ENCODE data around the gene GRM7.

GRM7 gene

DNA sequence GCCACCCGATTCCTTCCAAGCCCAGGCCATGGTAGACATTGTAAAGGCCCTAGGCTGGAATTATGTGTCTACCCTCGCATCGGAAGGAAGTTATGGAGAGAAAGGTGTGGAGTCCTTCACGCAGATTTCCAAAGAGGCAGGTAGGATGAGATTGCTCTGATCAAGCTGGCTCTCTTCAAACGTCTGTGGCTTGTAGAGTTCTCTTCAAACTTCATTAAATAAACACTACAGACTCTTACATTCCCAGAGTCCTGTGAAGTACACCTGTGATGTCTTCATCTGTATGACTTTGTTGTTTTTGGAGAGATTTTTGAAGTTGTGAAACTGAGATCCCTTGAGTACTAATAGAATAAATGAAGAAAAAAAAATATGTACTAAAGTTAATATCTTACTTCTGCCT lies 285.6 kb downstream of the GRM7 start:
- Histone ChIP-seq H3K9ac (ENCODE audit: low read length) (no peak overlapping the region), H3K4me1 (ENCODE audit: low read length) (no peaks in the 10 kb centered on the region), H3F3A (ENCODE audit: insufficient read depth, low read length) (no peaks in the 10 kb centered on the region), H3K27me3 (replicated peaks; ENCODE audit: insufficient read depth, low read length) (no peaks in the 10 kb centered on the region), H3K4me3 (ENCODE audit: low read length) (no peak overlapping the region), H3K9me3 (replicated peaks; ENCODE audit: insufficient read depth, low read length) (no peaks in the 10 kb centered on the region), H4K20me1 (ENCODE audit: insufficient read depth, low read length) (no peaks in the 10 kb centered on the region), H3K27ac (ENCODE audit: low read length) (no peak overlapping the region), H3K79me2 (ENCODE audit: low read length) (no peaks in the 10 kb centered on the region), H3K9me2 (replicated peaks; ENCODE audit: insufficient read depth, low read length) (no peaks in the 10 kb centered on the region), H3K36me3 (replicated peaks; ENCODE audit: insufficient read depth, low read length) (no peaks in the 10 kb centered on the region), H3K4me2 (ENCODE audit: low read depth, low read length) (no peak overlapping the region), H2AFZ (ENCODE audit: low read length) (no peak overlapping the region)
- TF ChIP-seq EZH2phosphoT487 (IDR thresholded peaks at IDR 0.05; ENCODE audit: low read length), result no peak
- TF ChIP-seq CTCF (IDR thresholded peaks at IDR 0.05; ENCODE audit: low read length), result no peak
- TF ChIP-seq EZH2 (optimal IDR thresholded peaks at IDR 0.05; ENCODE audit: low read depth, low read length), result no peak
- DNase-seq, result no peak

- Histone ChIP-seq H3K9me2 (replicated peaks; ENCODE audit: insufficient read depth, low read length) (no peaks in the 10 kb centered on the region), H3K9ac (ENCODE audit: low read length) (no peak overlapping the region), H3F3A (ENCODE audit: insufficient read depth, low read length) (no peaks in the 10 kb centered on the region), H3K4me2 (ENCODE audit: low read depth, low read length) (no peak overlapping the region), H3K9me3 (replicated peaks; ENCODE audit: insufficient read depth, low read length) (no peaks in the 10 kb centered on the region), H3K27ac (ENCODE audit: low read length) (no peak overlapping the region), H3K4me3 (ENCODE audit: low read length) (no peak overlapping the region), H4K20me1 (ENCODE audit: insufficient read depth, low read length) (no peaks in the 10 kb centered on the region), H2AFZ (ENCODE audit: low read length) (no peak overlapping the region), H3K4me1 (ENCODE audit: low read length) (no peaks in the 10 kb centered on the region), H3K36me3 (replicated peaks; ENCODE audit: insufficient read depth, low read length) (no peaks in the 10 kb centered on the region), H3K79me2 (ENCODE audit: low read length) (no peaks in the 10 kb centered on the region), H3K27me3 (replicated peaks; ENCODE audit: insufficient read depth, low read length) (no peaks in the 10 kb centered on the region)
- DNase-seq, result no peak
- no peak for TF ChIP-seq EZH2 (optimal IDR thresholded peaks at IDR 0.05; ENCODE audit: low read depth, low read length)
- TF ChIP-seq EZH2phosphoT487 (IDR thresholded peaks at IDR 0.05; ENCODE audit: low read length), result no peak
- no peak for TF ChIP-seq CTCF (IDR thresholded peaks at IDR 0.05; ENCODE audit: low read length)
Observed at GRCh38 chr3:7158516-7158915, 297.6 kb downstream of the GRM7 start.

GRCh38 chr3:7160689-7161088 lies 299.8 kb downstream of the GRM7 start:
- H2AFZ ChIP-seq (ENCODE audit: low read length), result no peak overlapping the region
- H3K27me3 ChIP-seq (replicated peaks; ENCODE audit: insufficient read depth, low read length), result no peaks in the 10 kb centered on the region
- no peak overlapping the region for H3K27ac ChIP-seq (ENCODE audit: low read length)
- no peaks in the 10 kb centered on the region for H3F3A ChIP-seq (ENCODE audit: insufficient read depth, low read length)
- no peaks in the 10 kb centered on the region for H3K9me2 ChIP-seq (replicated peaks; ENCODE audit: insufficient read depth, low read length)
- TF ChIP-seq EZH2 (optimal IDR thresholded peaks at IDR 0.05; ENCODE audit: low read depth, low read length), result no peak
- no peak for TF ChIP-seq CTCF (IDR thresholded peaks at IDR 0.05; ENCODE audit: low read length)
- no peak for TF ChIP-seq EZH2phosphoT487 (IDR thresholded peaks at IDR 0.05; ENCODE audit: low read length)
- H3K79me2 ChIP-seq (ENCODE audit: low read length), result no peaks in the 10 kb centered on the region
- no peaks in the 10 kb centered on the region for H3K4me1 ChIP-seq (ENCODE audit: low read length)
- H3K4me3 ChIP-seq (ENCODE audit: low read length), result no peak overlapping the region
- no peak for DNase-seq
- H3K36me3 ChIP-seq (replicated peaks; ENCODE audit: insufficient read depth, low read length), result no peaks in the 10 kb centered on the region
- H3K9me3 ChIP-seq (replicated peaks; ENCODE audit: insufficient read depth, low read length), result no peaks in the 10 kb centered on the region
- H4K20me1 ChIP-seq (ENCODE audit: insufficient read depth, low read length), result no peaks in the 10 kb centered on the region
- no peak overlapping the region for H3K4me2 ChIP-seq (ENCODE audit: low read depth, low read length)
- no peak overlapping the region for H3K9ac ChIP-seq (ENCODE audit: low read length)
